T1000 (cell line): Measurements from ENCODE around the gene SUCLG1.

Experiments
- DNase-seq: peaks from one replicate; lab custom pipeline; 2025; ENCODE audit warnings: mixed read lengths; lab: John Stamatoyannopoulos, UW

The SUCLG1 gene

DNA sequence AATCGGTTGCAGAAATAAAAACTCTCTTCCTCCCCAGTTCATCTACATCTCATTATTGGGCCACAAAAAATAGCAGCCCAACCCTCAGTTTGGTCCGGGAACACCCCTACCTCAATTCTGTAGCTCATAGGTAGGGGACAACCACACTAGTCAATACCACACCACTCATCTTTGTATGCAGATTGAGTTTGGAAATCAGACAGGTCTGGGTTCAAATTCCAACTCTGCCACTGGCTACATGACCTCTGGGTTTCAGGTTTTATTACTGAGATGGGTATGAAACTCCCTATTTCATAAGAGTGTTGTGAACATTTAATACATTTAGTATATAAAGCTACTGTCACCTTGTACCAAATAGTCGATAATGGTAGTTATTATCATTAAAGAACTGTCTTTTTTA lies 2.2 kb upstream of the SUCLG1 start:
- DNase-seq, result no peak

DNA sequence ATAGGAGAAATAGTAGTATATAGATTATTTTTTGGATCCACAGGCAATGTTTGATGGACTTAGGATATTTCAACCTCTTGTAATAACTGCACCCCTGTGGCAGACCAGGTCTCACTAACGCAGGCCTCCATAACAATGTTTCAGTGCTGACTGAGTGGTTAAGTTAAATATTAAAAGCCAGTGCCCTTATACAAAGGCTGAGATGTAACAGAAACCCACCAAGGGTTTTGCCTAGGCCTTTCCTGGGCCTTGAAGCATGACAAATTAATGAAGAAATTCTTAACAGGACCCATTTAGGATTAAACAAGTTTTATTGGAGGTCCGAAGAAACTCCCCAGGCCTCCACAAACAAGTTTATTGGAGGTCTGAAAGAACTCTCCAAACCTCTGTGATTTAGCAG lies 1.6 kb upstream of the SUCLG1 start:
- DNase-seq, result no peak

DNA sequence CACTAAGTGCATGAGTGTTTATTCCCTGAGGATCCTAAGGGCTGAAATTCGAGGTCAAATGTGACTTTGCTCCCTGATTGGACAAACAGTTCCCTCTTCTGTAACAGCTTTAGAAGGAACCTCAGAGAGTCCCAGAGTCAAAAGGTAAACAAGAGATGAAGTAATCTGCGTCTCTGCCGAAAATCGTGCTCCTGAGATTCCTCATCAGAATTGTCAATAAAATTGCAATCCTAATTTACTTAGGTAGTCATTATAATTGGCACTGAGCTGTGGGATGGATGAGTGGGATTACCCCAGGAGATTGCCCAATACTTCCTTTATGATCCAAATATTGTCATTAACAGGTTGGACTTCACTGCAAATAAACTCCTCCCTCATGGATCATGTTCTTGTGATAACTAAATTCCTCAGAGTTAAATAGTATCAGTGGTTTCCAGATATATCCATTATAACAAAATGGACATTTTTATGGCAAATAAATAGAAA lies 907 bp upstream of the SUCLG1 start:
- no peak for DNase-seq

DNA sequence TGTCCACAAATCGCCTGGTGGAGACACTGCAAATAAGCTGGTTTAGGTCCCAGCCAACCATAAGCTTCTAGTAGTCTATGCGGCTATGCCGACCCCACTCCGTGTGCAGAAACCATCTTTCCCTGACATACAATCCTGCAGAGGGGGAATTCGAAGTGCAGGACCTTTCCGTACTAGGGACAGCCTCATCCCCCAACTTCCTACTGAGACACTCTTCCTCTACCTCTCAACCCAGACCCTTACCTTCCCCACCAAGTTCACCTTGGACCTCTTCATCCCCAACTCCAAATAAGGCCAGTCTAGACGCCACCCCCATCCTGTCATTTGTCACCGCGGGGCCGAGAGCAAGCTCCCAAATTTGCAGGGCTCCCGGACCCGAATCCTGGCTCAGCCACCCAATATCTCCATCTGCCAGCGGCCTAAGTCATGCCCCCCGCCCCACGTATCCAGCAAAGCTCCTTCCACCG lies 496 bp downstream of the SUCLG1 start:
- no peak for DNase-seq

DNA sequence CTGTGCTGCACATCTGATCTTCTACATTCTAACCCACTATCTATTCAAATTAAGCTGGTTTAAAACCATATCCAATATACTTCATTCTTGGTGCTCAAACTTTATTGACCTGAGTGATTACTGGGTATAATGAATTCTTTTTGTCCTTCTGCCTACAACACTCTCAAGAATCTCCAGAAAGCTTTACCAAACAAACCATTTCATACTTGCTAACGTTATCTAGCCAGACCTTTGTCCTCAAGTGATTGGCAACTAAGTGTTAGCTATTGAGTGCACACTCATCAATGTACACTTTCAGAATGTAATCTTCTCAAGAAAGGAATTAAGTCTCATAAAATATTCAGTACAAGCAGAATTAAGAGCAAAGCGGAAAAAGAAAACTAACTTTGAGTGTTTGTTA lies 1.4 kb downstream of the SUCLG1 start:
- DNase-seq, result no peak

DNA sequence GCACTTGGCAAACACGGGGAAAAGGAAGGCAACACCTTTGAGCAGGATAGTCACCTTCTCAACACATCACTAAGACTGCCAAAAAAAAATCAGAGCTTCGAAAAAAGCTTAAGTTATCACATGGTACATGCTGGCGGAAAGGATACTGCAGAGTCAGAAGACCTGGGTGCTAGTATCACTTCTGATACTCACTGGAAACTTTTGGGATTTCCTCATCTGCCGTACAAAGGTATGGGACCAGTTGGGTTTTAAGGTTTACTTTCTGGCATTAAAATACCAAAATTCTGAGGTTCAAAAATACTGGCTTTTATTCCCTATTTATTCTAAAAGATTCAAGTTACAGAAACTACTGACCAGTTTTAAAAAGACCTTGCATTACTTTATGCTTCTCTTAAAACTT lies 2.9 kb downstream of the SUCLG1 start:
- no peak for DNase-seq

DNA sequence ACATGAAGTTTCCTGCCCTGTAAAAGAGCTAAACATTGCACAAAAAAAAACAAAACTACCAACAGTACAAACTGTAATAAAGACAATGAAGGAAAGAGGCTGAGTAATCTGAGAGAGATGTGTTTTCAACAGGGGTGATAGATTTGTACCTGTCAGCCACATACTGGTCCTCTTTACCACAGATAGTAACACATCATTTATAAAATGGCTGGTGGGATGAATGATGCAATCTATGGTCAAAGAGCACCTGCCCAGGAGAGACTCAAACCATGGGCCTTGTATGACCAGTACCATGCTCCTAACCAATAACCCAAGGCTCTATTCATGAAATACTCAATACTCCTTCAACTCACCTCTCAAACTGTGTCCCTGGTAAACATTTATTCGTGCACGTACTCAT lies 4.5 kb downstream of the SUCLG1 start:
- no peak for DNase-seq

DNA sequence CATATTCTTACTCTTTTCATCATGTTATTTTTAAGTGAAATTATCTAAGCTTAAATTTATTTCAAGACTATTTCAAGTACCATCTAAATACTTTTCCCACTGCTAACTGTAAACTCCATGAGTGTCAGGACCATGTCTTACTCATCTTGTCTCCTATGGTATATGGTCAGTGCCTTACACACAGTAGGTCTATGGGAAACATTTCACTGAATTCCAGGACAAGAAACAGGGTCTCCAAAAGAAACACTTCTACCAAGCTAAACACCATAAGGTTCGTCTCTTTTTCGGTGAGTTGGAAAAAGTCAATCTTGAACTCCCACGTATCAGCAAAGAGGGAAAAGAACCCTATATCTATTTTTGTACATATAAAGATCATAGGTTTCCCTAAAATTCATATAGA lies 6.5 kb downstream of the SUCLG1 start:
- DNase-seq, result no peak

DNA sequence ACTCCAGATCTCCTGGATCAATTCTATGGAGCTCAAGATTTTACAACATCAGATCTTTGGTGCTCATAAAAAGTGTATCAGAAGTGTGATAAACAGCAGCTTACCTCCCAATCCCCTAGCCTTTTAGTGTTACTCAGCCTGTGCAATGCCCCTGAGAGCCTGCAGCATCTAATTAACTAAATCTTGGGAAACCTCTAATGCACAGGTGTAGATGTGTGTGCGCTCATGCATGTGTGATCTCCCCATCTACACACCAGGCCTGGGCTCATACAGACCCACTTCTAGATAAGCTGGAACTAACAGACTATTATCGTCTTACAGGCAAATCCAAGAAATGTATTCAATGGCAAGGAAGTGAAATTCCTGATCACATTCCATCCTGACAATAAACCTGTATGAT lies 7.5 kb downstream of the SUCLG1 start:
- no peak for DNase-seq

DNA sequence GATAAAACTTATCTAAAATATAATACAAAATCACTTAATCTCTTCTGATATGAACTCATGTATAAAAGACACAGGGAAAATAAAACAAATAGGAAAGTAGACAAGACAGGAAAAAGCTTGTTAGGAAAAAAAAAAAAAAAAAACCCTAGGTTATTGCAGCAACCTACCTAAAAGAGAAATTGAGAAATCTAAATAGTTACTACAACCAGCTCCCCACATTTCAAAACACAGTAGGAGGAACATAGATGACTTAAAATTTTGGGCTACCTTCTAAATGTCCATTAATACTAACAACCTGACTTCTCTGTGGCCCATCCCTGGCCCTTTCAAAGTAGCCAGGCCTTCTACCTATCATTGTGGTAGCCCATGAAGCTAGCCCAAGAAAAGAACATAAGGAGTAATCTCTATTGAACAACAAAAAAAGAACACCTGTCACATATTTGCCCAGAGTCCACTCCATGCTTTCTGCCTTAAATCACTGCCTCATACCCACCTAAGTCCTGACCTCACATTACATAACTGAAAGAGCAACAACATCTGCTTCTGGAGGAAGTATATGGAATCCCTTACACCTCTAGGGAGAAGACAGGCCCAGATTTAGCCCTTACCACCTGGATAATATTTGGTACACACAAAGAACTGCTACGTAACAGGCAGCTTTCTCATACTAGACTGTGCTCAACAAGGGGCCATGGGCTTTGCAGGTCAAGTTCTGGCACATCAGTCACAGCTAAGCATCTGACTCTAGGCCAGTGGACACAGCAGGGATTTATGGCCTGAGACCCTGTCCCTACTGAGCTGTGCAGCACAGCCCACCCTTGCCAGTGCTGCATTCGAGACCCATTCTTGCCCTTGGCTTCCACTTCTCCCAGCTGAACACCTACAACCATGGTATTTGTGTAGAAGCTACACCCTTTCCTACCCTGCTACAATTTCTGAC lies 8.5 kb downstream of the SUCLG1 start:
- no peak for DNase-seq

DNA sequence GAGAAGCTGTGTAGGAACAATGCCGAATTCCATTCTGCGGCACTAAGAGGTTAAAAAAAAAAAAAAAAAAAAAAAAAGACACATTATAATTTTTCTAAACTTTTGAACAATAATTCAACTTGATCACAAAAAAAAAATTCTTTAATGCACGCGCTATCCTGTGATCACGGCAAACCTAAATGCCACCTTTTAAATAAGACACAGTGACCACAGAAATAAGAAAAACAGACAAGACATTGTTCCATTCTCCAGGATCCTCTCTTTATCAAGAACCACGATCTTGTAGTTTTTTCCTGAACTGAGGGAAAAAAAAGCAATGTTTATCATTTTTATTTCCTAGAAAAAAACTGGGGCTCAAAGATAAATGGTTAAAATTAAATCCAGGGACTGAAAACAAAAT lies 9.4 kb downstream of the SUCLG1 start:
- DNase-seq, result no peak

DNA sequence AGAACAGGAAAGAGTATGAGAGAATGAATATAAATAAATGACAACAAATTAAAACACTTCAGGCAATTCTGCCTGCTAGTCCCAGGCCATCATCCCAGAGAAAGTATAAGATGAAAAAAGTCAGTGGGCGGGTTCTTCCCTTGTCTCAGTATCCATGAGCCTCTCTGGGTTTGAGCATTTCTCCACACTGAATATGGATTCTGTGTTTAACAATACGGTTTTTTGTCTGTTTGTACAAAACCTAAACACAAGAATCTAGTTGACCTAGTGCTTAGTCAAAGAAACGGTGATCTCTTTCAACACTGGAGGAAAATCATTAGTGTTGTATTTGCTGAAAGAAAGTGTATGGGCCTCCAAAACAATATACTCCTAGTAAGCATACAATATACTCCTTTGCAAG lies 10.0 kb downstream of the SUCLG1 start:
- DNase-seq, result no peak

DNA sequence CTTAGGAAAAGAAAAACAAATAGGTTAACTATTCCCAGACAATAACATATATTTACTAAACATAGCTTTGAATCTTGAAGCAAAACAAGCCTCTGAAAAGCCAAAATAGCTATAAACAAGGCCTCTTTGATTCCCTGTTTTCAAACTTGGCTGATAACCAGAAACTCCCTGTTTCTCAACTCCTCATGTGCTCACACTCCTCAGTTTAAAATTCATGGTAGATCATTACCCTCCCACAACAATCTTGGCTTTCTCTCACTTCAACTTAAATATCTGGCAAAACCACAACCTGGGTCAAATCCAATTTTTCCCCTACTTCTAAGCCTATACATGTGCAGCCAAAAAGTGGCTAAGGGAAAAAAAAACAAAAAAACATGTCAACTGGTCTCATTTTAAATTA lies 15.6 kb downstream of the SUCLG1 start:
- DNase-seq, result no peak

DNA sequence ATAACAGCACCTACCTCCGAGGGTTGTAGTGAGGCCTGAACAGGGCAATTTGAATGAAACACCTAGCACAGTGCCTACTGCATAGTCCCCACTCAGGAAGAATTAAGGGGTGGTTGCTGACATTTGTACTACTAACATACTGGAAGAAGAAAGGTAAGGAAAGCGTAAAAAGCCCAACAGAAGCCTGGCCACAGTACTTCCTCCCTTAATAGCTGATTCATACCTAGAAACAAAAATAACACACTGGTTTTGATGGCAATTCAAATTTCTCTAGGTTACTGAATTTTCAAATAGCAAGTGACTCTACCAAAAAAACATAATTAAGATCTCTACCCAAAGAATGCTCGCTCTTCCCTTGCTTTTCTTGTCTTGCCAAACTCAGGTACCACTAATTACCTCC lies 16.2 kb downstream of the SUCLG1 start:
- DNase-seq, result no peak

DNA sequence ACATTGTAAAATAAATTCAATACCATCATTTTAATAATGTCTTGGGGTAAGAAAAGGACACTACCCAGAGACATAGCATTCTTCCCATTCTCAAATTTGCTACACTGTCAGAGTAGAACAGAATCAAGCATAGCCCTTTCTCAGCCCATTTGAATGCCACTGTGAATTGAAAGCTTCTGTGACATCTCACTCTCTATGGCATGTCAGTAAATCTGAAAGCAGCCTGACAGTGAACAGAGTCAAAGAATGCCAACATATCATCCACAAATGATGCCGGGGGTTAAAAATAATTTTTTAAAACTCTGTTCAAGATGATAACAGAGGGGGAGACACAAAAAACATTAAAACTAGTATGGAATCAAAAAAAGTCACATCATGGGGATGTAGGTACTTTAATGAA lies 17.6 kb downstream of the SUCLG1 start:
- no peak for DNase-seq

DNA sequence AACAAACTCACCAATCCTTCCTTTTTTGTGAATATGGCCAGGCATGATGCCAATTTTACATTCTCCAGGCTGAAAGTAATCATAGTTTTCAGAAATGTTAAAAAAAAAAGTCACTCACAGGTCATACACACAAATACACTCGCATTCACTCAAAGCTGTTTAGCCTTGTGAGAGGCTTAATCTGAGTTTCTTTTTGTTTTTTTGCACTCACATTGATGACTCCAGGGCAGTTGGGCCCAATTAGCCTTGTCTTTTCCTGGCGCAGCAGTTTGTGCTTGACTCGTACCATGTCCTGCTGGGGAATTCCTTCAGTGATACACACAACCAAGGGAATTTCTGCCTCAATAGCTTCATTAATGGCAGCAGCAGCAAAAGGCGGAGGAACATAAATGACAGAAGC lies 18.0 kb downstream of the SUCLG1 start:
- no peak for DNase-seq

DNA sequence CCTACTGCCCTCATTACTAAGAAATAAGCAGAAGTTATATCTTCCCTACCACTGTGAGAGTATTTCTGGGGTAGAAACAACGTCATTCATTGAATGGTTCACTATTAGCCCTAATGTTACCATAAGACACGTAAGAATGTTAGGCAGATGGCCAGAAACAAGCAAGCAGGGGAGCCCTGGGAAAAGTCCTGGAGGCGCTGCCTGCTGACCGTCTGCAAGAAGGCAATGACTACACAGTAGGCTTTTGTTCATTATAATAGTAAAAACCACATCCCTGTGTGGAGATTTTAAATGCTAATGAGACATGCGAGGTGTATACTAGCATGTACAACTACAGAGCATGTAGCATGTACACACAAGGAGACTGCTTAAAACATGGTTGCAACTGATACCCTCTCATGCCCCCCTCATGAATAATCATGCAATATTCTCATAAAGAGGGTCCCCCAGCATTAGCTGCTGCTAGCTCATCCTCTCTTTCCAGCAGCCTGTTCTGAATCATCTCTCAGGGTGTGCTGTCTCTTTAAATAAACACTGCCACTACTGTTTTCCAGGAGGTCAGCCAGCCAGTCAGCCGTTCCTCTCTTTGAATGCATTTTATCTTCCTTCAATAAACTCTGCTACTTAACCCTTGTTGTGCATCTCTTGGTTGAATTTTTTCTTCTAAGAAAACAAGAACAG lies 23.6 kb downstream of the SUCLG1 start:
- peak; percentile 25 for DNase-seq

DNA sequence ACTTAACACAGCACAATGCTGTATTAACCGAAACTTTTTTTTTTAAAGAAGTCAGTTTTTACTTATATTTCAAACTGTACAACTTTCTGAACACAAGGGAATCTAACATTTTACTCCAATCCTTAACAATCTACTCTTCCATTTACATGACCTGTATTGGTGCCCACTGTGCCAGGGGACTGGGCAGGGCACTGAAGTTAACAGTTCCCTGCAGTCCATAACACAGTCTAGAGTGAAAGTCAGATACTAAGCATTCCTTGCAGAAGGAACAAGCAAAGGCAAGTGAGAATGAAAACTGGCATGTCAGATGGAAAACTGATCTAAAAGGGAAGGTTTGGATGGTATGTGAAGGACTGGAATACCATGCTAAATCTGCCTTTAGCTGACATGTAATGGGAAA lies 29.8 kb downstream of the SUCLG1 start:
- DNase-seq, result no peak

DNA sequence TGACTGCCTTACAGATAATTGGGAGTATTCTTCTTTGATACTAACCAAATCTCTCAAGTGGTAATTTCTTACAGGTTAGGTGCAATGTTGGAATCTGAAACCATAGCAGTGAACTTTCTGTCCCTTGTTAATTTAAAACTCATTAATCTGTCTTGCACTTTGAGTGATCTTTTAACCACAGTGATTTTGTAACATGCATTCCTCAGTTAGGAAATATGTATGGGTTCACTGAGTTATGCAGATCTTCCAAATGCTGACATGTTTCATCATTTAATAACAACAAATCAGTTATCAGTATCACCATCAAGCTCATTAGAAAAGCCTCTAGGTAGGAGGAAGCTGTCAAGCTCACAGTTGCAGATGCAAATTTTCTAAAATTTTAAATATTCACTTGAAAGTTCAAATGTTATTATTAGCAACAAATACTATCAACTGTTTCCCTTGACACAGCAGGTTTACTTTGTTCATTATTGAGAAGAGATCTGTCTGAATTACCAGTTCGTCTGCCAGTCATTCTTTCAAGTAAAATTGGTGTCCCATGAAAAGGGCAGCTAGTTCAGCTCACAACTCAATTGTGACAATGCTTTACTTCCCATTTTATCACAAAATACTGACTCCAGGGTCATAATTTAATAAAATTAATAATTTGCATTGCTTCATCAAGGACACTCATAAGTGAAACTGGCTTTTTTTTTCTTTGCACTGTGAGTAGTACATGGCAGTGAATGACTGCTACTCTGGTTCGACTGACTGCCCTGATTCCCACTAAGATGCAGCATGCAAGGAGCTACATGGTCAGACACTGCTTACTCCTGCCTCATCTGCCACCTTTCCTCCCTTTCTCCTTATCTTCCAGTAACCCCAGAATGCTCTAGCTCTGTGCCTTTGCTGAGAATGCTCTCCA lies 31.6 kb downstream of the SUCLG1 start:
- DNase-seq, result no peak

DNA sequence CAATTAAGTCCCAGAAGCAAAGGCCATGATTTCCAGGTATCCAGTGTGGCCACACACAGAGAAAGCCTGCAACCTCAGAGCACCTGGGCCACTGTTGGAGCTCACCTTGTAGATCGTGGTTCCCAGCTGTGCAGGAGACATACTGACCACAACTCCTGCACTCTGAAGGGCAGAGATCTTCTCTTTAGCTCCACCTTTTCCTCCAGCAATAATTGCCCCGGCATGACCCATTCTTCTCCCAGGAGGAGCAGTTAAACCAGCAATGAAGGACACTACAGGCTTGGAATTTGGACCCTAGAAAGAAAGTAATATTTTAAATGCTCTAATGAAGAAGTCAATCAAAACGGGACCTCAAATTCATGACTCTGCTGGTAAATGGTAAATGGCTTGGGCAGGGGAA lies 33.8 kb downstream of the SUCLG1 start:
- DNase-seq, result no peak

DNA sequence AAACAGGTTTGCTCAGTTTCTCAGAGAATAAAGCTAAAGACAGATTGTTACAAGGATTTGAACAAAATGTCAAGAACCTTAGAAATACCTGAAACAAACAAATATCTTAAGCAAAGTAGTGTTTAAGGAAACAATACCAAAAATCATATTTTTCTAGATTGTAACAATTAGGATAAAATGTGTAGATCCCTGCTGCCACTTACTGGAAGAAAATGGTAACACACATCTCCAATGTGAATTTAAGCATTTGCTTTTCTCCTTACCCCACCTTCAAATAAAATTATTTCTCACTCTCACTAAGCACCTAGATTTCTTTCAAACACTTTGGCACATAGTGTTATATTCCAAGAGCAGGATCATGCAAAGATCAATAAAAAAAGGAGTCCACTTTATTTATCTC lies 34.9 kb downstream of the SUCLG1 start:
- DNase-seq, result no peak

DNA sequence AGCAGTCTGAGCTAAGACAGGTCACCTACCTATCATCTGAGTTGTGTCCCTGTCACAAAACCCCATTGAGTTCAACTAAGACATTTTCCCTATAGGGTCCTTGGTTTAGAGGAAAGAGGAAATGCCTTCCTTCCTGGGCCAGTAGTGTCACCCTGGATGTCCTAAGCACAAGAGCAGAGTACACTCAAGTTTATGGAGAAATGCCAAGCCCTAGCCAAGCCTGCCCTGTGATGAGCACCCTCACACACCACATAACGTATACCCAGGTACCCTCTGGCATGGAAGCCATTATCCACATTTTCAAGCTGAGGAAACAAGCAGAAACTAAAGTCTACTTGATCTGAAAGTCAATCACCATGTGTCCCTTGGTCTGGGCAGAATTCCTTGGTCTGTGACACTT lies 37.3 kb downstream of the SUCLG1 start:
- no peak for DNase-seq
